ENCODE measurements around the gene RNF2. TPM values are rescaled to one million over a fixed set of nuclear protein-coding genes. Genes with fewer than 3 reads are reported as not detected.
A peak's percentile ranks its signal among the peaks of the same experiment; 100 is the strongest.

Gene RNF2
- total RNA-seq, 1 experiment from 2014 or later, result 30.4 TPM

GRCh38 chr1:185017338-185017737, 28.0 kb upstream of the RNF2 start:
- H3K9me2 ChIP-seq (replicated peaks; ENCODE audit: insufficient read depth, low read length), result no peaks in the 10 kb centered on the region
- no peak overlapping the region for H3K9ac ChIP-seq (ENCODE audit: low read length)
- H4K20me1 ChIP-seq (ENCODE audit: insufficient read depth, low read depth, low read length), result no peaks in the 10 kb centered on the region
- no peak overlapping the region for H3K4me3 ChIP-seq (ENCODE audit: low read length)
- no peak for DNase-seq
- no peak overlapping the region for H3K27ac ChIP-seq (ENCODE audit: low read length)
- H3K4me2 ChIP-seq (ENCODE audit: low read depth, low read length, poor library complexity, severe bottlenecking), result no peak overlapping the region
- no peaks in the 10 kb centered on the region for H3K4me1 ChIP-seq (ENCODE audit: low read length)
- no peaks in the 10 kb centered on the region for H3K36me3 ChIP-seq (ENCODE audit: insufficient read depth, low read length)
- 0 out of 2 replicates have a peak overlapping the region, but pooled peaks have one; percentile 20 for H2AFZ ChIP-seq (ENCODE audit: low read length)
- no peaks in the 10 kb centered on the region for H3K9me3 ChIP-seq (ENCODE audit: low read length)
- H3K27me3 ChIP-seq (ENCODE audit: low read length), result no peaks in the 10 kb centered on the region
- H3K79me2 ChIP-seq (ENCODE audit: low read length), result no peaks in the 10 kb centered on the region

DNA sequence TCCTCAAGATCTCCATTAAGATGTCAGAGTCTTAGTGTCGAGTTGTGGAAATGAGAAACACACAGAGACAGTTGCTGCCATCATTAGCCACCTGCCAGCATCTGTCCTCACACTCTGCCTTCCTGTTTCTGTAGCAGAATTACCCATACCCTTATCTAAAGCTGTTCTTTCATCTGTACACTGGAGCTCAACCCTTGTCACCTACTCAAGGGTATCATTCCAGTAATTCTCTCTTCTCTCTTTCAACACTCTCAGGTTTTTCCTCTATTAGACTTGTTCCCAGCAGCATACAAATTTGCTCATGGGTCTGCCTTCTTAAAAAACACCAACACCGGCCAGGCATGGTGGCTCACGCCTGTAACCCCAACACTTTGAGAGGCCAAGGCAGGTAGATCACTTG, 27.4 kb upstream of the RNF2 start:
- DNase-seq, result no peak
- no peaks in the 10 kb centered on the region for H3K79me2 ChIP-seq (ENCODE audit: low read length)
- H3K4me2 ChIP-seq (ENCODE audit: low read depth, low read length, poor library complexity, severe bottlenecking), result no peak overlapping the region
- no peak overlapping the region for H3K9ac ChIP-seq (ENCODE audit: low read length)
- H3K27ac ChIP-seq (ENCODE audit: low read length), result no peak overlapping the region
- H3K9me2 ChIP-seq (replicated peaks; ENCODE audit: insufficient read depth, low read length), result no peaks in the 10 kb centered on the region
- H4K20me1 ChIP-seq (ENCODE audit: insufficient read depth, low read depth, low read length), result no peaks in the 10 kb centered on the region
- no peaks in the 10 kb centered on the region for H3K4me1 ChIP-seq (ENCODE audit: low read length)
- no peak overlapping the region for H3K4me3 ChIP-seq (ENCODE audit: low read length)
- no peaks in the 10 kb centered on the region for H3K9me3 ChIP-seq (ENCODE audit: low read length)
- no peaks in the 10 kb centered on the region for H3K36me3 ChIP-seq (ENCODE audit: insufficient read depth, low read length)
- no peak overlapping the region for H2AFZ ChIP-seq (ENCODE audit: low read length)
- no peaks in the 10 kb centered on the region for H3K27me3 ChIP-seq (ENCODE audit: low read length)

DNA sequence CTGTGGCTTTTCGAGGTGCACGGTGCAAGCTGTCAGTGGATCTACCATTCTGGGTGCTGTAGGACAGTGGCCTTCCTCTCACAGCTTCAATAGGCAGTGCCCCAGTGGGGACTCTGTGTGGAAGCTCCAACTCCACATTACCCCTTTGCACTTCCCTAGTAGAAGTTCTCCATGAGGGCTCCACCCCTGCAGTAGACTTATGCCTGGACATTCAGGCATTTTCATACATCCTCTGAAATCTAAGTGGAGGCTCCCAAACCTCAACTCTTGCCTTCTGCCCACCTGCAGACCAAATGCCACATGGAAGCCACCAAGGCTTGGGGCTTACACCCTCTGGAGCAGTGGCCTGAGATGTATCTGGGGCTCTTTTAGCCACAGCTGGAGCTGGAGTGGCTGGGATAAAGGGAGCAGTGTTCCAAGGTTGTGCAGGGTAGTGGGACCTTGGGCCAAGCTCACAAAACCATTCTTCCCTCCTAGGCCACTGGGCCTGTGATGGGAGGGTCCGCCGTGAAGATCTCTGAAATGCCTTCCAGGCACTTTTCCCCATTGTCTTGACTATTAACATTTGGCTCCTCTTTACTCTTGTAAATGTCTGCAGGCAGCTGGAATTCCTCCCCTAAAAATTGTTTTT, 18.0 kb upstream of the RNF2 start:
- DNase-seq, result no peak
- no peaks in the 10 kb centered on the region for H3K79me2 ChIP-seq (ENCODE audit: low read length)
- no peak overlapping the region for H3K4me2 ChIP-seq (ENCODE audit: low read depth, low read length, poor library complexity, severe bottlenecking)
- no peaks in the 10 kb centered on the region for H3K4me1 ChIP-seq (ENCODE audit: low read length)
- no peak overlapping the region for H3K4me3 ChIP-seq (ENCODE audit: low read length)
- no peak overlapping the region for H2AFZ ChIP-seq (ENCODE audit: low read length)
- H3K27ac ChIP-seq (ENCODE audit: low read length), result no peak overlapping the region
- no peaks in the 10 kb centered on the region for H3K27me3 ChIP-seq (ENCODE audit: low read length)
- H4K20me1 ChIP-seq (ENCODE audit: insufficient read depth, low read depth, low read length), result no peaks in the 10 kb centered on the region
- peaks cover 8% of the 10 kb centered on the region for H3K9me3 ChIP-seq (ENCODE audit: low read length)
- H3K36me3 ChIP-seq (ENCODE audit: insufficient read depth, low read length), result no peaks in the 10 kb centered on the region
- no peaks in the 10 kb centered on the region for H3K9me2 ChIP-seq (replicated peaks; ENCODE audit: insufficient read depth, low read length)
- H3K9ac ChIP-seq (ENCODE audit: low read length), result no peak overlapping the region

- H3K36me3 ChIP-seq (ENCODE audit: insufficient read depth, low read length), result no peaks in the 10 kb centered on the region
- DNase-seq, result no peak
- H3K4me1 ChIP-seq (ENCODE audit: low read length), result no peaks in the 10 kb centered on the region
- no peaks in the 10 kb centered on the region for H3K9me3 ChIP-seq (ENCODE audit: low read length)
- no peaks in the 10 kb centered on the region for H3K27me3 ChIP-seq (ENCODE audit: low read length)
- H3K9ac ChIP-seq (ENCODE audit: low read length), result no peak overlapping the region
- no peaks in the 10 kb centered on the region for H4K20me1 ChIP-seq (ENCODE audit: insufficient read depth, low read depth, low read length)
- H3K27ac ChIP-seq (ENCODE audit: low read length), result no peak overlapping the region
- no peak overlapping the region for H2AFZ ChIP-seq (ENCODE audit: low read length)
- no peak overlapping the region for H3K4me2 ChIP-seq (ENCODE audit: low read depth, low read length, poor library complexity, severe bottlenecking)
- no peaks in the 10 kb centered on the region for H3K79me2 ChIP-seq (ENCODE audit: low read length)
- H3K4me3 ChIP-seq (ENCODE audit: low read length), result no peak overlapping the region
- H3K9me2 ChIP-seq (replicated peaks; ENCODE audit: insufficient read depth, low read length), result no peaks in the 10 kb centered on the region
These were observed 11.7 kb upstream of the RNF2 start for GRCh38 chr1:185033686-185034085.

DNA sequence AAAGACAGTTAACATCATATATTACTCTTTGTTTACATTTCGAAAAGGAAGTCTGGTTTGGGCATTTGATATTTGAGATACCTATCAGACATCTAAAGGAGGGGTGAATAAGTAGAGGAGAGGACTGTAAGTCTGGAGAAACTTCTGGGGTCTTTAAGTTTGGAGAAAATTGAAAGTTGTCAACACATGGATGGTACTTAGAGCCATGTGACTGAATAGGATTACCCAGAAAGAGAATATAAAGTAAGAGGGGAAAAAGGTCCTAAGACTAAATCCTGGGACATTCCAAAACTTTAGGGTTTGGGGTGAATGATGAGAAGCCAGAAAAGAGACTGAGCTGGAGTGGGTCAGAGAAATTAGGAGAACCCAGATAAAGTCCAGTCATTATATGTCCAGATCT, 10.1 kb upstream of the RNF2 start:
- Histone ChIP-seq H3K27ac (ENCODE audit: low read length) (no peak overlapping the region), H3K27me3 (ENCODE audit: low read length) (no peaks in the 10 kb centered on the region), H3K4me2 (ENCODE audit: low read depth, low read length, poor library complexity, severe bottlenecking) (no peak overlapping the region), H3K9me2 (replicated peaks; ENCODE audit: insufficient read depth, low read length) (no peaks in the 10 kb centered on the region), H4K20me1 (ENCODE audit: insufficient read depth, low read depth, low read length) (no peaks in the 10 kb centered on the region), H2AFZ (ENCODE audit: low read length) (no peak overlapping the region), H3K9me3 (ENCODE audit: low read length) (no peaks in the 10 kb centered on the region), H3K4me3 (ENCODE audit: low read length) (no peak overlapping the region), H3K4me1 (ENCODE audit: low read length) (no peaks in the 10 kb centered on the region), H3K79me2 (ENCODE audit: low read length) (no peaks in the 10 kb centered on the region), H3K36me3 (ENCODE audit: insufficient read depth, low read length) (no peaks in the 10 kb centered on the region), H3K9ac (ENCODE audit: low read length) (no peak overlapping the region)
- DNase-seq, result no peak

DNA sequence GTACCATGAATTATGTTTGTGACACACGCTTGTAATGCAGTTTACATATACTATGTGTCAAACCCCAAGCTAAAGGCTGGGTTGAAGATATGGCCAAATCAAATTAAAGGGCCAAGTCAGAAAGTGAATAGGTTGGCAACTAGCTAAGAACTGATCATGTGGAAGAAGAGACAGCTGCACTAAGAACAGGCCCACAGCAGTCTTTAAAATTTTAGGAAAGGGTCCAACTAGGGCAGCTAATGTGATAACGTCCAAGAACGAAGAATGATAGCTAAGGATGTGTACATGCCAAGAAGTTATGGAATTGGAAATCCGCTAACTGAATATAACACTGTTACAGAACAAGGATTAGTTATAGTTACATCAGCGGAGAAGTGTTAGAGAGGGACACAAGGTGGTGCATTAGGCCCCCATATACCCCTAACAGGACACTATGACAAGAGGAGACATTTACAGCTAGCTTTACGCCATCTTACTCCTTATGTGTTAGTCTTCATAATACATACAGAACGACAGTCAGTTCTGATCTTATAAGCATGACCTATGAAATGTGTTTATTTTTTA, 6.5 kb upstream of the RNF2 start:
- H3K27me3 ChIP-seq (ENCODE audit: low read length), result no peaks in the 10 kb centered on the region

DNA sequence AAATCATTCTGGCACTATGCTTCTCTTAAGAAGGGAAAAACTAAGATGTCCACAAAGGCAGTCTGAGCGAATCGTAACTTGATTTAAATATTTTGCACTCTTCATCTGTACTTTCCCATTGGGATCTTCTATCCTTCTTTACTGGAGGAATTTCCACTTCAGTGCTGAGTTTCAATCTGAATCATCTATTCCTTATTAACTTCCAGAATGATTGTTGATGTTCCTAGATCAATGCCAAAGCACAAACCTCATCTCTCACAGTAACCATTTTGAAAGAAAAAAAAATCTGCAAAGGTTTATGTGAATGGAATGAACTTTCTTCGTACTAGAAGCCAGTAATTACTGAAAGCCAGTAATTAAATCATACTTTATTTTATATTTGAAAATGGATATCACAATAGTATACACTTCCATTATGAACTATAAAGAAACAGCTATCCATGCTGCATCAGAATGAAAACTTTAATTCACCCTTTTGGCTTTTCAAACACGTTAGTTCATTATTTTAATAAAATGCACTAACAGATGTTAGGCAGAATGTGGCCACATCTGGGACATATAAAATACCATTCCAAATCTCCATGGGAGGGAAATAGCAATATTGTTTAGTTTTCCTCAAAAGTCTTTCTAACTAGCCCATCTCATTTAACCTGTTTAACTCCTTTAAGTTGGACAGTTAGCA, 5.5 kb upstream of the RNF2 start:
- no peaks in the 10 kb centered on the region for H3K9me2 ChIP-seq (replicated peaks; ENCODE audit: insufficient read depth, low read length)
- no peaks in the 10 kb centered on the region for H3K36me3 ChIP-seq (ENCODE audit: insufficient read depth, low read length)
- H3K27me3 ChIP-seq (ENCODE audit: low read length), result no peaks in the 10 kb centered on the region
- H3K27ac ChIP-seq (ENCODE audit: low read length), result no peak overlapping the region
- H4K20me1 ChIP-seq (ENCODE audit: insufficient read depth, low read depth, low read length), result no peaks in the 10 kb centered on the region
- H3K79me2 ChIP-seq (ENCODE audit: low read length), result no peaks in the 10 kb centered on the region
- H2AFZ ChIP-seq (ENCODE audit: low read length), result no peak overlapping the region
- DNase-seq, result no peak
- peaks cover 1% of the 10 kb centered on the region for H3K4me1 ChIP-seq (ENCODE audit: low read length)
- no peak overlapping the region for H3K4me2 ChIP-seq (ENCODE audit: low read depth, low read length, poor library complexity, severe bottlenecking)
- no peaks in the 10 kb centered on the region for H3K9me3 ChIP-seq (ENCODE audit: low read length)
- no peak overlapping the region for H3K4me3 ChIP-seq (ENCODE audit: low read length)
- no peak overlapping the region for H3K9ac ChIP-seq (ENCODE audit: low read length)

More for the DNA sequence above, 6.5 kb upstream of the RNF2 start:
- H3K36me3 ChIP-seq (ENCODE audit: insufficient read depth, low read length), result no peaks in the 10 kb centered on the region
- no peaks in the 10 kb centered on the region for H3K79me2 ChIP-seq (ENCODE audit: low read length)
- no peaks in the 10 kb centered on the region for H3K9me2 ChIP-seq (replicated peaks; ENCODE audit: insufficient read depth, low read length)
- no peaks in the 10 kb centered on the region for H3K4me1 ChIP-seq (ENCODE audit: low read length)
- no peak overlapping the region for H3K4me2 ChIP-seq (ENCODE audit: low read depth, low read length, poor library complexity, severe bottlenecking)
- no peaks in the 10 kb centered on the region for H3K9me3 ChIP-seq (ENCODE audit: low read length)
- H2AFZ ChIP-seq (ENCODE audit: low read length), result no peak overlapping the region
- no peak for DNase-seq
- H4K20me1 ChIP-seq (ENCODE audit: insufficient read depth, low read depth, low read length), result no peaks in the 10 kb centered on the region
- no peak overlapping the region for H3K4me3 ChIP-seq (ENCODE audit: low read length)
- H3K9ac ChIP-seq (ENCODE audit: low read length), result no peak overlapping the region
- no peak overlapping the region for H3K27ac ChIP-seq (ENCODE audit: low read length)

- no peak overlapping the region for H3K27ac ChIP-seq (ENCODE audit: low read length)
- no peak overlapping the region for H3K4me2 ChIP-seq (ENCODE audit: low read depth, low read length, poor library complexity, severe bottlenecking)
- H4K20me1 ChIP-seq (ENCODE audit: insufficient read depth, low read depth, low read length), result no peaks in the 10 kb centered on the region
- H3K27me3 ChIP-seq (ENCODE audit: low read length), result no peaks in the 10 kb centered on the region
- DNase-seq, result no peak
- H3K36me3 ChIP-seq (ENCODE audit: insufficient read depth, low read length), result no peaks in the 10 kb centered on the region
- H3K9me2 ChIP-seq (replicated peaks; ENCODE audit: insufficient read depth, low read length), result no peaks in the 10 kb centered on the region
- H3K4me1 ChIP-seq (ENCODE audit: low read length), result peaks cover 3% of the 10 kb centered on the region
- H3K4me3 ChIP-seq (ENCODE audit: low read length), result no peak overlapping the region
- no peaks in the 10 kb centered on the region for H3K79me2 ChIP-seq (ENCODE audit: low read length)
- H2AFZ ChIP-seq (ENCODE audit: low read length), result no peak overlapping the region
- no peak overlapping the region for H3K9ac ChIP-seq (ENCODE audit: low read length)
- H3K9me3 ChIP-seq (ENCODE audit: low read length), result no peaks in the 10 kb centered on the region
These were observed 5.0 kb upstream of the RNF2 start for GRCh38 chr1:185040408-185040735.

Data from Karpas-422 (cell line).